Jurkat, Clone E6-1 (cell line): ENCODE measurements around the gene LDLRAD4.

Experiments
- DNase-seq: peaks from one replicate; pipeline ENCODE4 v3.0.0-alpha.2; 2011; ENCODE audit warnings: low read depth, low spot score
- H3K4me3 ChIP-seq: 2 replicates; pipeline ENCODE4 v1.5.1; 2011; ENCODE audit warnings: mild to moderate bottlenecking, low read length, control low read depth, moderate library complexity

LDLRAD4 gene

DNA sequence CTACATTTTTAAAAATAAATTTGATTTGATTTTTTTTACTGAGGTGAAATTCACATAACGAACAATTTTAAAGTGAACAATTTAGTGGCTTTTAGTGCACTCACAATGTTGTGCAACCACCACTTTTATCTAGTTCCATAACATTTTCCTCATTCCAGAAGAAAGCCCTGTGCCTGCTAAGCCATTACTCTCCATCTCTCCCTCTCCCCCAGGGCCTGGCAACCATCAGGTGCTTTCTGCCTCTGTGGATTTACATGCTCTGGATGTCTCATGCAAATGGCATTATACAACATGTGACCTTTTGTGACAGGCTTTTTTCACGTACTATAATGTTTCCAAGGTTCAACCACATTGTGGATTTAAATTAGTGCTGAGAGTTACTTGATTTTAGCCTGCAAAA, 19.9 kb upstream of the LDLRAD4 start:
- DNase-seq: no peak
- H3K4me3 ChIP-seq: no peak overlapping the region

DNA sequence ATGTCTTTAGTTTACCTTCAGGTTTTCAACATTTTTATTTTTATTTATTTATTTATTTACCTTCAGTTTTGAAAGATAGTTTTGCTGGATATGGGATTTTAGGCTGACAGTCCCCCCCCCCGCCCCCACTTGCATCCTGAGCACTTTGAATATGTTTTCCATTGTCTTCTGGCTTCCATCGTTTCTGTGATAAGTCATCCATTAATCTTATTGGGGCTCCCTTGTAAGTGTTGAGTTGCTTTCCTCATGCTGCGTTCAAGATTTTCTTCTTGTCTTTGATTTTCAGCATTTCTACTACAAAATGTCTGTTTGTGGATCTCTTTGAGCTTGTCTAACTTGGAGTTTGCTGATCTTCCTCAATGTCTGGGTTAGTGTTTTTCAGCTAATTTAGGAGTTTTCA, 19.4 kb upstream of the LDLRAD4 start:
- no peak overlapping the region for H3K4me3 ChIP-seq
- no peak for DNase-seq

DNA sequence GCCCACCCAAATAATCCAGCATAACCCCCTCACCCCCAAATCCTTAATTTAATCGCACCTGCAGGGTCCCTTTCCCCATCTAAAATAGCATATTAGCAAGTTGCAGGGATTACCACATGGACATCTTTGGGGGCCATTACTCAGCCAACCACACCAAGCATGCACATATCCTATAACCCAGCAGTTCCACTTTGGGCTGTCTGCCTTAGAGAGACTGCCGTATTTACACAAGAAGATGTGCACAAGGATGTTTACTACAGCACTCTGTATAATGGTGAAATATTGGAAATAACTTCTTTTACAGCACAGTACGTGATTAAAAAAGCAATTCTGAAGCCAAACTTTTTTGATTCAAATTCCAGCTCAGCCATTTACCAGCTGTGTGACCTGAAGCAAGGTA, 17.3 kb upstream of the LDLRAD4 start:
- no peak overlapping the region for H3K4me3 ChIP-seq
- DNase-seq: no peak

DNA sequence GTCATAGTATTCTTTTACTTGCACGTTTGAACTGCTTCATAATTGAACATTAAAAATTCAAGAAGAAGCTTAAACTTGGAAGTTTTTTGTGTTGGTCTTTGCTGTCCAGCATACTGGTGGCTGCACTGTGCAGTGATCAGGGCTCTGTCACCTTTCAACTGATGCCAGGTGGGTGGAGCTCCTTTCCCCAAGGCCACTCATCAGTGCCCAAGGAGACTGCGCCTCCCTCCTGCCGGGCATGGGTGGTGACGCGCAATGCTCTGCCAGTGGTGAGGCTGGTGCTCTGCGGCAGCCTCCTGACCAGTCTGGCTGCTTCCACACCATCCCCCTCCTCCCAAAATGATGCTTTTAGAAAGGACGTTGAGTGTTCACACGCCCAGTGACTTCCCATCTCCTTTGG, 16.0 kb upstream of the LDLRAD4 start:
- DNase-seq: no peak
- no peak overlapping the region for H3K4me3 ChIP-seq

DNA sequence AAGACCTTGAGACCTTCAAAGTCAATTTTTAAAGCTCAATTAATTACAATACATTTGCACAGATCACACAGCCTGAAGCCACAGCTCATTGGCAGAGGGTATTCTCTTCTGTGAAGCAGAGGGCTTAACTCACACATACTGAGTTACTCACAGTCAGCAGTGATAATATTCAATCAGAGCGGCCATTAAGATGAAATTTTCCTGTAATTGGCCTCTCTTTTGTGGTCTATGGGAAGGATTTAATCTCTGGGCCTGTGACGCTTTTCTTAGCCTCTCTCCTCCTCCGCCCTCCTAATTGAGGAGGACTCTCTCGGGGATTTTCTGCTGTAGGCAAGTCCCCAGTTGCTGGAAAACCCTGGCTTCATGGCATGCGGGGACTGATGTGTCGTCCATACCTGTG, 12.3 kb upstream of the LDLRAD4 start:
- no peak overlapping the region for H3K4me3 ChIP-seq
- no peak for DNase-seq

DNA sequence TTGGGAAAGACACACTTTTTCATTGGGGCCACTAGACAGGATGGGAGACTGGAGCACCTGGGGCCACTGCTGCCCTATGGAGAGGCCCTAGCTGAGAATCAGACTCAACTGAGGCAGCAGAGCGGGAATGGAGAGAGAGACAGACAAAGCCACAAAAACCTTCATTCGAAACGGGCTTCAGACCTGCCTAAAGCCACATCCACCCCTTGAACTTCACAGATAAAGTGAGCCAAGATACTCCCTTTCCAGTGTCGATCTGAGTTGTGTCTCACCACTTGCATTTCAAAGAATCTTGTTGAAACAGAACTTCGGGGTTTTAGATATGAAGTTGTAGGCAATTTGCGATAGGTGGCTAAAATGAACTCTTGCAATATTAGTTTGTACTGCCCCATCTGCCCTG, 11.3 kb upstream of the LDLRAD4 start:
- DNase-seq: peak; percentile 94
- H3K4me3 ChIP-seq: peak overlapping the region; percentile 15

DNA sequence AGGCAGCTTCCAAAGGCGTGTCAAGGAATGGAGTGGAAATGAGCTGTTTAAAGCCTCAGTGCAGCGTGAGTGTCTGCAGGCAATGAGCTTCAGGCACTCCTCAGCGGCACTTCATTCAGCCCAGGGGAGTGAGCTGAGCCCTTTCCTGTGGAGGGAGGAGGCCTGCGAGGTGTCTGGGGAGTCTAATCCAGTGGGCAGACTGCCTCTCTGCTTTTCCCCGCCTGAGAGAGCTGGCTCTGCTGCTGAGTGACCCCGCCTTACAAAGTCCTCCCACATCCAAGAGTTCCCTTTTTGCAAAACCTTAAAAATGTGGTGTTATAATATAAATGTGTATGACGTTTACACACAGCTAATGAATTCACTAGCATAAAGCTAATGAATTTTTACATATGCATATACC, 7.0 kb upstream of the LDLRAD4 start:
- no peak for DNase-seq
- no peak overlapping the region for H3K4me3 ChIP-seq

DNA sequence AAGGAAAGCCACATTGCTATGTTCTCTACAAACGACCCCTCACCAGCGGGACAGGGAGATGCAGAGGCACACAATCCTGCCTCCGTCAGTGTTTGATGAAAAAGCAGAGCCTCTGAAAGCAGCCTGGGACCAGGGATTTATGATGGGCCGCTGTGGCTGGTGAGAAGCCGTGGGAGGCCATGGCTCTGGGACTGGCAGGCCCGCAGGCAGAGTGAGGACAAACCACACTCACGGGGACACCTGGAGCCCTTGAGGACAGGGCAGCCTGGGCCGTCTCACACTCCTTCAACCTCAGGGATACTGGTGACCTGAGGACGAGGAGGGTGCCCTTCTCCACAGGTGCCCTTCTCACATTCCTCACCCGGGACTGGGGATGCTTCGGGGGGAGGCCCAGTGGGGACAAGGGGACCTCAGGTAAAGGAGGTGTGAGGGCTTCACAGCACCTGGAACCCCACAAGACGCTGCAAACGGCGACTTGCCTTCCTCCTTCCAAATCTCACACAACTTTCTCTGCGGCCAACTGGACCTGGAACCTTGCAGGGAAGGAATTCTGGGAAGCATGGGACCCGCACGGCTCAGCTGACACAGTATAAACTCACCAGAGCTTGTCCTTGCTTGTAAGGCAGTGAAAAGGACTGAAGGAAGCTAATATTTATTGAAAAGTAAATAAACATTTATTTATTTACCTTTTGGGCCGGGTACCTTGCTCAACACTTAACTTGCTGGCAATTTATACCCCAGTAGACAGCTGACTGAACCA, 5.3 kb upstream of the LDLRAD4 start:
- no peak overlapping the region for H3K4me3 ChIP-seq
- DNase-seq: no peak

DNA sequence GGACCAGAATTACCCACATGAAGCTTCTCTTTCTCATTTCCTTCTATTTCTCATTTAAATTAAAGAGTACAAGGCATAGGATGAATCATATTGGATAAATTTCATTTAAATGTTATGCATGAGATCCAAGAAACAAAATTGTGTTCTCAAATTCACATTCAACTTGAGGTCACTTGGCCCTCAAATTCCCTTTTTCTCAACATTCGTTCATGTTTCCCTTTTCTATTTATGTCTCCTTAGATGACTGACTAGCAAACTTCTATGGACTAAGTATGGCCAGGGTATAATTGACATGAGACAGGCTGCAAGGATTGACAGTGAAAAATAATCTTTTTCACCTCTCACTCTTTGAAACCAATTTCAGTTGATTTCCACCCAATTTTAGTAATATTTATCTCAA, 4.0 kb upstream of the LDLRAD4 start:
- H3K4me3 ChIP-seq: no peak overlapping the region
- no peak for DNase-seq

DNA sequence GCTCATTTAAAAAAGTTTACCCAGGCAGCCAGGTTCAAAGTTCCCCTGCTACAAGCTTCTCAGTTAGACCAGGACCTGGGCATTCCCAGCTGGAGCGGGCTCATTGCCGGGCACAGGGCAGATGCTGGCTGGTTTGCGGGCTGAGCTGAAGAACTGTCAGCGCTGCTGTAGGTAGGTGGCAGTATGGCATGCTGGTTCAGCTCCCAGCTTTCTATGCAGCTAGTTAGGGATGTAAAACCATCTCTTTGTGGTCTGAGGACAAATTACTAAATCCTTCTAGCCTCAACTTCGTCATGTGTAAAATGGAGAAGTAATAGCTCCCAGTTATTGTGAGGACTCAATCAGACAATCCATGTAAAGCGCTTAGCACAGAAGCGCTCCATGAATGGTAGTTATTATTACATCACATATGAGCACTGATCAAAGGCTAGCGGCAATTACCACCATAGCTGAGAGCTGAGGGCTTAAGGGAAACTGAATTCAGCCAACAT, 2.4 kb upstream of the LDLRAD4 start:
- H3K4me3 ChIP-seq: peak overlapping the region; percentile 58
- DNase-seq: peak; percentile 76

DNA sequence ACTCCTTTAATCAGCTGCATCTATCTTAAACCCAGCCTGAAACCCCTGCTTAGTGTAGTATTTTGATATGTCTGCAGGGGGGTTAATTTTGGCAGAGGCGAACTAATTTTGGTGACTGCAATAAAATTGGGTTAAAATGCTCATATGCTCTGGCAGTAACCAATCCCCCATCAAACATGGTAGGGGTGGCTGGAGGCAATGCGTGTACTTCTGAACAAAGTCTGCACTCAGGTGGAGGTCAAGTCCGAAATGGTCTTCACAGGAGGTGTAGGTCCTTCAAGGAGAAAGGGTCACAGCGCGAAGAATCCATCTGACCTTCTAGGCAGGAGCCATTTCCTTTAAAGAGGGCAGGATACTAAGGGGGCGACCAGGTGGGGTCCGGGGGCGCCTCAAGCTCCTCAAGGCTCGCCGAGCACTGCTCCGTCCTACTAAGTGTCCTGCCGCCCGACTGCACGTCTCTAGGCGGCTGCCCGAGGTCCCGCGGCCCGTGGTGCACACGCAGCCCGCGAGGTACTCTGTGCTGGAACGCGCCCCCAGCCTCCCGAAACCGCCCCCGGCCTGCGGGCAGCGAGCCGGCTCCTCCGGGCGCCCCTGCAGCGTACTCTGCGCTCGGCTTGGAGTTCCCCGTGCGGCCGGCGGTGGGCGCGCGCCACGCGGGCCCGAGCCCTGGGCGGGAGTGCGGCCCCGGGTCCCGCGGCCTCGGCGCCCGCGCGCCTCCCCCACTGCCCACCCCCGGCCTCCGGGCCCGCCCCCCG, 1.7 kb upstream of the LDLRAD4 start:
- H3K4me3 ChIP-seq: peak overlapping the region; percentile 81

DNA sequence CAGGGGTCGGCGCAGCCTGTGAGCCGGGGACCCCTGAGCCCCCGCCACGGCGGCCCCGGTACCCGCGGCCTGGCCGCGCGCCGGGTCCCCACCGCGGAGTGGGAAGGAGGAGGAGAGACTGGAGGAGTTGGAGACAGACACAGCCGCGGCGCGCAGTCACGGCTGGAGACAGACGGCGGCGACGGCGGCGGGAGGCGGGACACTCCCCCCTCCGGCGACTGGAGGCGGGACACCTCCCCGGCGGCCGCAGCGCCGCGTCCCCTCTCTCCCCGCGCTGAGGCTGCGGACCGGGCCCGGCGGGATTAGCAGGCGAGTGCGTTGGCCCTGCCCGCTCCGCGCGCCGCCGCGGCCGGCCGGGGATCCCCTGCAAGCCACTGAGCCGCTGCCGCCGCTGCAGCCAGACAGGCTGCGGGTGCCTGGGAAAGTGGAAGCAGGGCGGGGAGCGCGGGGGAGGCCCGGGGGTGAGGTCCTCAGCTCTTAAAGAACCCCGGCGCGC, 1.0 kb upstream of the LDLRAD4 start:
- H3K4me3 ChIP-seq: peak overlapping the region; percentile 81
- DNase-seq: no peak

More for the DNA sequence above, 1.7 kb upstream of the LDLRAD4 start:
- no peak for DNase-seq

DNA sequence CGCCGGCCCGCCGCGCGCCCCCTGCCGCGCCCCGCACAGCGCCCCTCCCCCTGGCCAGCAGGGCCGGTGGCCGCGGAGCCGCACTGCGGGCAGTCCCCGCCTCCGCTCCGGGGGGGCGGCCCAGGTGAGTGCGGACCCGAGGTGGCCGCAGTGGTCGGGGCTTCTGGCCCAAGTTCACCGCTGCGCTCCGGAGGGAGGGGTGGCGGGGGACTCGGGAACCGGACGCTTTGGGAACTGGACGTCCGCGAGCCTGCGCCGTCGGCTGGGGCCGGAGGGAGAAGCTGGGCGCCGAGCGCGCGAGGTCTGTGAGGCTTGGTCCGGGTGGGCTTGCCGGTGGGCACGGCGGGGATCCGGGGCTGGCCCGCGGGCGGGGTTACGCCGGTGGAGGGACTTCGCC, 591 bp upstream of the LDLRAD4 start:
- DNase-seq: no peak

DNA sequence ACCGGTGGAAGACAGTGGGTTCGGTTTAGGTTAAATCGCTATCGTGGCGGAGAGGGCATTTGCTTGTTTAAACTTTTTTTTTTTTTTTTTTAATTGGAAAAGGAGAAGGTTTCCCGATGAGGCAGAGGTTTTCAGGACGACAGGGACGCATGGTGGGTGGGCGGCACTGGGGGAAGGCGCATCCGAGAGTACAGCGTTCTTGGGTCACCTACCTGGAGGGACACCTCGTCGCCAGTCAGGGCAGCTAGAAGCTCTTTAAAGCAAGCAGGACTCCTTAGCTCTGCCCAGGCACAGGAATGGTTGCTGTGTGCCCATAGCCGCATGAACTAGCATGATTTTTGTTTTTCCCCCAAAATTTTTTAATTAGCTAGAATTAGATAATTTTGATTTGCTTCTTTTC, 437 bp downstream of the LDLRAD4 start:
- peak overlapping the region; percentile 81 for H3K4me3 ChIP-seq
- no peak for DNase-seq

More for the DNA sequence above, 591 bp upstream of the LDLRAD4 start:
- H3K4me3 ChIP-seq: peak overlapping the region; percentile 81

DNA sequence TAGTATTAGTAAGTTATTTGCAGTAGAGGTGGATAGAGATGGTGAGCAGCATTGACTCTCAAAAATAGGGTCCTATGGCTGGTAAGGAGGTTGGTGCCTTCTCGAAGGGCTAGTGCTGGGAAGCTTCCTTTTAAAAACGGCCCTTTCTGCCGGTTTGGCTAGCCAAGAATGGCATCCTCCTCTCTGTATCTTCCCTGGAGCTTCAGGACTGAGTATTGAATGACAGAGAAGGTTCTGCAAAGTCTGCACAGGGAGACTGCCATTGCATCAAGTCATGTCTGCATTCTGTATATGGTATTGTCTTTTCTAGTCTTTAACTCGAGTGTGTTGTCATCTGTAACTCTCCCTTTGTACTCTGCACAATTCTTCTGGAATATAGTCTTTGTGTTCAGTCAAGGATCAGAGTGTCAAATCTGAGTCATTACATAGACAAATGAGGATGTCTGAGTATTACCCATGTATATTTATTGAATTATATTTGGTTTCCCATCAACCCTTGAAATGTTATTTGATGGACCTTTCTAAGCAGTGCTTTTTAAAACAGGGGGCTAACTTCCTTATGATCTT, 1.1 kb downstream of the LDLRAD4 start:
- DNase-seq: no peak
- peak overlapping the region; percentile 81 for H3K4me3 ChIP-seq

DNA sequence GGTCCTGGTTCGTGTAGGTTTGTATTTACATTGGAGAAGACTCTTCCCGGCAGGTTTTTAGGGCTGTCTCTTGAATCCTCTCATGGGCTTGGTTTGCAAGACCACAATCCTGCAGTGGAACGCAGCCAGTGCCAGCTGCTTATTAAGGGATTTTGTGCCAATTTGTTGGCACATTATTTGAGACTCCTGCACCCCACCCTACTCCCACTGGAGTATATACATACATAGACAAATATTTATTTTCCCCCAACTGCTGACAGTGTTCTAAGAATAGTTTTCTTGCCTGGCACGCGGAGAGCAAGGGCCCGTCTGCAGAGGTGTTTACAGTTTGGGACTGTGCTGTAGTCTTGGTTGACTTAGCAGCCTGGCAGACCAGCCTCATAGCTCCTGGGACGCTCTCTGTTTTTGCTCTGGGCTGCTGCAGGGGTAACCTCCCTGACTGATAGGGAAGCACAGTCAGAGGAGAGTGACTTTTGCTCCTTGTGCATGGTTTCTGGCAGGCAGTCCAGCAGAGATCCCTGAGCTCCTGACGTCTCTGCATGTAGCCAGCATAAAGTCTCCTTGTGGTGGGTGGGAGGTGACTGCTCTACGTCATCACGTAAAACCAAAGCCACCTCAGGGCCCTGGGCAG, 1.9 kb downstream of the LDLRAD4 start:
- H3K4me3 ChIP-seq: peak overlapping the region; percentile 81
- peak; percentile 59 for DNase-seq

DNA sequence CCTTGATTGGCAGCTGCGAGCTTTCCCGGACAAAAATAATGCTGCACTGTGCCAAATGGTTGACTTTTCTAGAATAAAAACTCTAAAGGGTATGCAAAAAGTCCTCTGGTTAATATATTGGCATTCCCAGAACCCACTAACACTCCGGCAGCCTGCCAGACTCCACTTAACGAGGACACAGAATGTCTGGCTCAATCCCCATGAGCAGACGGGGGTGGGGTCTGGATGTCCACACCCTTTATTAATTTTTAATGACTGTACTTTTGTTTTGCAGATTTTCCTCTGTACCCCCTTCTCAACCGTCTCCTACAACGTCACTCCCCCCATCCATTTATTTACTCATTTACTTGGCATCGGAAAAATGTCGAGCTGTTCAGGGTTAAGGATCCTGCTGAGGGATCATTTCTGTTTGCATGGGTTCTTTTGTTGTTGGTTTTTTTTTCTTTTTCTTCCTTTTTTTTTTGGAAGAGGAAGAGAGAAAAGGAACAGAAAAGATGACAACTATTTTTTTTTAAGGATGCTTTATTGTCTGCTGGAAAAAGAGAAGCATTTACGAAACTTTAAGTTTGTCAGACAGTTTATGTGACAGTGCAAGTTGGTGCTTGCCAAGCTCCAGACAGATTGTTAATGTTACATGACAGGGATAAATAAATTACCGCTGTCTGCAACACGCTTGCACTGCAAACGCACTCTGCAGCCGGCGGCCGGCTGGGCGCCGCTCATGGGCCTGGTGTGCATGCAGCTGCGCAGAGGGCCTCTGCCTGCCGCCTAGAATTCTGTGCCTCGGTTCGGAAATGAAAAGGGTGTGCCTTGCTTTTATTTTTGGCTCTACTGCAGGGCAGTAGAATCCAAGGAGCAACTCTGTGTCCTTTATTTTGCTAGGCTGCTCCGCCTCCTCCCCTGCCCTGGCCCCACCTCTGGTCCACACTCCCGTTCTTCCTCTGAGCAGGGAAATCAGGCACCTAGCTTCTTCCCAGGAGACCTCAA, 3.6 kb downstream of the LDLRAD4 start:
- DNase-seq: no peak

DNA sequence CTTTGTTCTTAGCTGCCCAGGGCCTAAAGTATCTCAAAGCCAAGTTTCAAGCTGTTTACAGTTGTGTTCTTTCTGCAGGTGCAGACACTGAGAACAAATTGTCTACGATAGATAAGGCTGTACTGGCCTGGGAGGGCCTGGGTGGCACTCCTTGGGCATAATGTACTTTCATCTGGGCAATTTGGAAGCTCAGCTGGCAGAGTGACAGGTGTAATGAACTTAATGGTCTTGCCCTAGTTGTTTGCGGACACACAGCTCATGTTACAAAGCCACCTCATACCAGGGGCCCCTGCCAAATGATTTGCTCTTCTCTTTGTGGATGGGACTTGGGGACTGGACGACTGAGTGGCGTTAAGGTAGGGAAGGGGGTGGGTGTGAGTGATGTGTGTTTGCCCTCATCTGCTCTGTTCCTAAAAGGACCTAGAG, 4.3 kb downstream of the LDLRAD4 start:
- DNase-seq: no peak
- peak overlapping the region; percentile 28 for H3K4me3 ChIP-seq

More for the DNA sequence above, 3.6 kb downstream of the LDLRAD4 start:
- peak overlapping the region; percentile 28 for H3K4me3 ChIP-seq
